Hepatocyte (in vitro differentiated cells): ENCODE data around the gene CYTH1. TPM values are rescaled to one million over a fixed set of nuclear protein-coding genes. Genes with fewer than 3 reads are reported as not detected.

Experiments used
- DNase-seq: peaks from one replicate; pipeline ENCODE4 v3.0.0-alpha.2; 2016; ENCODE audit warnings: low spot score
- H2AFZ ChIP-seq: fragments of 200-600 bp; sonication (generic); 2 replicates; pipeline ENCODE4 v1.6.0; 2016; ENCODE audit warnings: antibody characterized with exemption, mild to moderate bottlenecking
- H3K27ac ChIP-seq: fragments of 200-600 bp; sonication (generic); 2 replicates; pipeline ENCODE4 v1.5.1; 2016; ENCODE audit warnings: mild to moderate bottlenecking
- H3K27me3 ChIP-seq: fragments of 200-600 bp; sonication (generic); 2 replicates; pipeline ENCODE4 v1.6.1; 2016
- H3K36me3 ChIP-seq: fragments of 200-600 bp; sonication (generic); replicated peaks from 2 replicates; pipeline ENCODE4 v1.5.1; 2016; ENCODE audit warnings: low read depth; ENCODE audit not compliant: insufficient read depth
- H3K4me1 ChIP-seq: fragments of 200-600 bp; sonication (generic); 2 replicates; pipeline ENCODE4 v1.5.1; 2016; ENCODE audit warnings: mild to moderate bottlenecking, moderate library complexity; ENCODE audit not compliant: insufficient read depth
- H3K4me2 ChIP-seq: fragments of 200-600 bp; sonication (generic); 2 replicates; pipeline ENCODE4 v1.6.0; 2016
- H3K4me3 ChIP-seq: fragments of 200-600 bp; sonication (generic); 2 replicates; pipeline ENCODE4 v1.5.1; 2016; ENCODE audit warnings: mild to moderate bottlenecking
- H3K79me2 ChIP-seq: fragments of 200-600 bp; sonication (generic); 2 replicates; pipeline ENCODE4 v1.6.0; 2017; ENCODE audit warnings: mild to moderate bottlenecking
- H3K9me2 ChIP-seq: fragments of 200-600 bp; sonication (generic); replicated peaks from 2 replicates; pipeline ENCODE4 v1.6.0; 2017; ENCODE audit warnings: mild to moderate bottlenecking; ENCODE audit not compliant: insufficient read depth
- H3K9me3 ChIP-seq: fragments of 200-600 bp; sonication (generic); 2 replicates; pipeline ENCODE4 v1.5.1; 2016; ENCODE audit warnings: low read depth, mild to moderate bottlenecking
- H4K20me1 ChIP-seq: fragments of 200-600 bp; sonication (generic); 2 replicates; pipeline ENCODE4 v1.6.0; 2016; ENCODE audit warnings: mild to moderate bottlenecking; ENCODE audit not compliant: insufficient read depth, poor library complexity, severe bottlenecking
- EZH2 ChIP-seq: fragments of 200-600 bp; sonication (generic); IDR thresholded peaks from 2 replicates; pipeline ENCODE4 v1.6.1; 2016; ENCODE audit warnings: antibody characterized with exemption, mild to moderate bottlenecking, borderline replicate concordance
- EZH2phosphoT487 ChIP-seq: fragments of 200-600 bp; sonication (generic); IDR thresholded peaks from one replicate; pipeline ENCODE4 v1.6.1; 2018; ENCODE audit warnings: antibody characterized with exemption, mild to moderate bottlenecking, low read depth, moderate library complexity; ENCODE audit not compliant: unreplicated experiment, severe bottlenecking
- WGBS: methylation state at CpG from one replicate; pipeline ENCODE4 v1.1.6; 2016; ENCODE audit warnings: low lambda C conversion rate; ENCODE audit errors: missing lambda C conversion rate; 5-methylcytosine and 5-hydroxymethylcytosine counted together
- polyA plus RNA-seq: library from polyadenylated mRNA; unstranded; fragments of >200 nt; fragmentation: Nextera tagmentation; extraction: Ambion mirVana; gene quantifications from 2 replicates; pipeline ENCODE4 v1.2.1, GENCODE V29; 2016
- total RNA-seq: library from RNA; depleted of rRNA; stranded (reverse); fragments of >200 nt; gene quantifications from 2 replicates; pipeline ENCODE4 v1.2.3, GENCODE V29; 2014
- TF ChIP-seq, protein P1 (sequence below): fragments of 200-600 bp; sonication (generic); IDR thresholded peaks from 2 replicates; pipeline ENCODE4 v1.5.1; 2016; ENCODE audit warnings: antibody characterized with exemption, mild to moderate bottlenecking; ENCODE audit not compliant: poor library complexity

CYTH1 gene
- total and polyA plus RNA-seq, 2 experiments from 2014 or later, result 38.5 to 44.4 TPM

- DNase-seq, result no peak
- no peaks in the 10 kb centered on the region for H3K9me3 ChIP-seq
- no peak overlapping the region for H3K4me2 ChIP-seq
- TF ChIP-seq EZH2phosphoT487, result no peak
- no peak for TF ChIP-seq EZH2
- TF ChIP-seq, protein P1, sequence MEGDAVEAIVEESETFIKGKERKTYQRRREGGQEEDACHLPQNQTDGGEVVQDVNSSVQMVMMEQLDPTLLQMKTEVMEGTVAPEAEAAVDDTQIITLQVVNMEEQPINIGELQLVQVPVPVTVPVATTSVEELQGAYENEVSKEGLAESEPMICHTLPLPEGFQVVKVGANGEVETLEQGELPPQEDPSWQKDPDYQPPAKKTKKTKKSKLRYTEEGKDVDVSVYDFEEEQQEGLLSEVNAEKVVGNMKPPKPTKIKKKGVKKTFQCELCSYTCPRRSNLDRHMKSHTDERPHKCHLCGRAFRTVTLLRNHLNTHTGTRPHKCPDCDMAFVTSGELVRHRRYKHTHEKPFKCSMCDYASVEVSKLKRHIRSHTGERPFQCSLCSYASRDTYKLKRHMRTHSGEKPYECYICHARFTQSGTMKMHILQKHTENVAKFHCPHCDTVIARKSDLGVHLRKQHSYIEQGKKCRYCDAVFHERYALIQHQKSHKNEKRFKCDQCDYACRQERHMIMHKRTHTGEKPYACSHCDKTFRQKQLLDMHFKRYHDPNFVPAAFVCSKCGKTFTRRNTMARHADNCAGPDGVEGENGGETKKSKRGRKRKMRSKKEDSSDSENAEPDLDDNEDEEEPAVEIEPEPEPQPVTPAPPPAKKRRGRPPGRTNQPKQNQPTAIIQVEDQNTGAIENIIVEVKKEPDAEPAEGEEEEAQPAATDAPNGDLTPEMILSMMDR, result no peak
- H3K27ac ChIP-seq, result no peak overlapping the region
- no peaks in the 10 kb centered on the region for H3K27me3 ChIP-seq
- H4K20me1 ChIP-seq, result no peaks in the 10 kb centered on the region
- H3K4me1 ChIP-seq, result no peaks in the 10 kb centered on the region
- H3K4me3 ChIP-seq, result no peak overlapping the region
- no peaks in the 10 kb centered on the region for H3K79me2 ChIP-seq
- H3K9me2 ChIP-seq, result no peaks in the 10 kb centered on the region
- no peaks in the 10 kb centered on the region for H3K36me3 ChIP-seq
- 95% methylated on average over 15 of the region's 15 CpGs for WGBS
- H2AFZ ChIP-seq, result no peak overlapping the region
Observed at GRCh38 chr17:78692460-78693010, 89.5 kb downstream of the CYTH1 start.

GRCh38 chr17:78689029-78689428 is 93.0 kb downstream of the CYTH1 start:
- Histone ChIP-seq H4K20me1 (no peaks in the 10 kb centered on the region), H3K27me3 (no peaks in the 10 kb centered on the region), H3K4me2 (no peak overlapping the region), H3K36me3 (no peaks in the 10 kb centered on the region), H2AFZ (no peak overlapping the region), H3K9me3 (no peaks in the 10 kb centered on the region), H3K4me3 (no peak overlapping the region), H3K79me2 (no peaks in the 10 kb centered on the region), H3K27ac (no peak overlapping the region), H3K9me2 (no peaks in the 10 kb centered on the region), H3K4me1 (no peaks in the 10 kb centered on the region)
- DNase-seq, result no peak
- WGBS, result 92% methylated on average over 2 of the region's 2 CpGs
- TF ChIP-seq, protein P1, result peak; percentile 6
- no peak for TF ChIP-seq EZH2

DNA sequence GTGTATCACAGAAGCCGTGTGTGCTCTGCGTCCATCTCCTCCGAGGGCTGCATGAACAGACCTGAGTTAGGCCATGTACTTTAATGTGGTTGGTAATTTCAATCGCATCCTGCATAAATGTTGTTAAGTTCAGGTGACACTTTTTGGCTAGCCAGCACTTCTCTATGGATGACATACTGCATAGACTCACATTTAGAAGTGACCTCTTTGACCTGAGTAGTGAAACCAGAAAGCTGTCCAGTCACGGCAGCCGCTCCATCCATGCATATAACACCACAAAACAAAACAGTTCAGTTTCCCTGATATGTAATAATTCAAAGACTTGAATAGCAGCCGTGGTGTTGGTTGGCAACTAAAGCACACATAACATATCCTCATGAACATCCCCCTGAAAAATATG is 94.1 kb downstream of the CYTH1 start:
- H3K4me1 ChIP-seq, result no peaks in the 10 kb centered on the region
- H3K4me3 ChIP-seq, result no peak overlapping the region
- no peaks in the 10 kb centered on the region for H3K9me2 ChIP-seq
- H2AFZ ChIP-seq, result no peak overlapping the region
- no peak overlapping the region for H3K4me2 ChIP-seq
- H3K27ac ChIP-seq, result no peak overlapping the region
- H3K36me3 ChIP-seq, result no peaks in the 10 kb centered on the region
- no peaks in the 10 kb centered on the region for H3K27me3 ChIP-seq
- H3K79me2 ChIP-seq, result no peaks in the 10 kb centered on the region
- TF ChIP-seq, protein P1, result no peak
- no peak for DNase-seq
- WGBS, result 96% methylated on average over 7 of the region's 7 CpGs
- no peaks in the 10 kb centered on the region for H3K9me3 ChIP-seq
- H4K20me1 ChIP-seq, result no peaks in the 10 kb centered on the region

DNA sequence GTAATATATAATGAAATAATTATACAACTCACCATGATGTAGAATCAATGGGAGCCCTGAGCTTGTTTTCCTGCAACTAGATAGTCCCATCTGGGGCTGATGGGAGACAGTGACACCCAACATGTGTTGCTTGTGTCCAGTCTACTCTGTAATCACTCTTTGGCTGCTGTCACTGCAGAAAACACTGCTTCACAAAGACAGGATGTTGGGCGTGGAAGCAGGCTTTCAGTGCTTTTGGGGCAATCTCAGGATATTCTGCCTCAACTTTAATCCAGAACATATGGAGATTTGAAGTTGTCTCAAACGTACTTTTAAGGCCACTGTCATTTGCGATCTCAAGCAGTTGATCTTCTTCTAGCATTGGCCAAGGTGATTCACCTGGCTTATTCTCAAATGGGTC is 94.9 kb downstream of the CYTH1 start:
- no peak overlapping the region for H2AFZ ChIP-seq
- H3K4me3 ChIP-seq, result no peak overlapping the region
- H3K79me2 ChIP-seq, result no peaks in the 10 kb centered on the region
- H3K27ac ChIP-seq, result no peak overlapping the region
- H3K4me2 ChIP-seq, result no peak overlapping the region
- no peaks in the 10 kb centered on the region for H3K9me2 ChIP-seq
- TF ChIP-seq EZH2phosphoT487, result no peak
- no peak for TF ChIP-seq EZH2
- TF ChIP-seq, protein P1, result no peak
- no peaks in the 10 kb centered on the region for H4K20me1 ChIP-seq
- H3K9me3 ChIP-seq, result no peaks in the 10 kb centered on the region
- no peaks in the 10 kb centered on the region for H3K27me3 ChIP-seq
- no peaks in the 10 kb centered on the region for H3K36me3 ChIP-seq
- DNase-seq, result no peak
- 82% methylated on average over 3 of the region's 3 CpGs for WGBS
- no peaks in the 10 kb centered on the region for H3K4me1 ChIP-seq
